OCI-LY7 (cell line): Measurements from ENCODE around the gene PRKCA. TPM values are rescaled to one million over a fixed set of nuclear protein-coding genes. Genes with fewer than 3 reads are reported as not detected.

Experiments
- BruUV-seq: library from RNA; stranded (reverse); fragments of 400-500 nt; replicated peaks from 2 replicates; lab custom pipeline; 2021; lab: Mats Ljungman, UMichigan
- CTCF ChIA-PET: fragments of 300-600 bp; sonication (Branson Sonifier 250); formaldehyde crosslinking; loops from one replicate; lab custom pipeline; 2022; ENCODE audit warnings: antibody characterized with exemption; ENCODE audit not compliant: unreplicated experiment; lab: Charles Lee
- POLR2A ChIA-PET: fragments of 300-600 bp; sonication (Branson Sonifier 250); formaldehyde crosslinking; loops from one replicate; lab custom pipeline; 2022; ENCODE audit warnings: antibody characterized with exemption; lab: Charles Lee
- DNase-seq: peaks from one replicate; pipeline ENCODE4 v3.0.0-alpha.2; 2015; ENCODE audit warnings: low spot score
- H2AFZ ChIP-seq: fragments of 200-600 bp; sonication (generic), shearing (Covaris generic); 2 replicates; pipeline ENCODE4 v1.6.1; 2014; ENCODE audit warnings: mild to moderate bottlenecking, antibody characterized with exemption, low read length, moderate library complexity
- H3K27ac ChIP-seq: fragments of 200-600 bp; sonication (generic); 2 replicates; pipeline ENCODE4 v1.5.1; 2014; ENCODE audit warnings: mixed run types, low read depth, mild to moderate bottlenecking, moderate library complexity, low read length, inconsistent platforms; ENCODE audit not compliant: poor library complexity, severe bottlenecking
- H3K36me3 ChIP-seq: fragments of 200-600 bp; sonication (generic); 2 replicates; pipeline ENCODE4 v1.6.1; 2014; ENCODE audit warnings: mild to moderate bottlenecking, antibody characterized with exemption, low read length, moderate library complexity, mixed read lengths; ENCODE audit not compliant: insufficient read depth
- H3K4me1 ChIP-seq: fragments of 200-600 bp; sonication (generic); 2 replicates; pipeline ENCODE4 v1.5.1; 2014; ENCODE audit warnings: mild to moderate bottlenecking, low read length; ENCODE audit not compliant: insufficient read depth, poor library complexity, severe bottlenecking
- H3K4me2 ChIP-seq: fragments of 200-600 bp; sonication (generic); 2 replicates; pipeline ENCODE4 v1.6.1; 2014; ENCODE audit warnings: mild to moderate bottlenecking, low read length
- H3K4me3 ChIP-seq: fragments of 200-600 bp; sonication (generic); 2 replicates; pipeline ENCODE4 v1.5.1; 2014; ENCODE audit warnings: mild to moderate bottlenecking, low read depth, low read length; ENCODE audit not compliant: poor library complexity, severe bottlenecking
- H3K79me2 ChIP-seq: fragments of 200-600 bp; sonication (generic); 2 replicates; pipeline ENCODE4 v1.6.1; 2016; ENCODE audit warnings: low read depth, mild to moderate bottlenecking, low read length, moderate library complexity, mixed read lengths; ENCODE audit not compliant: insufficient read depth
- H3K9me2 ChIP-seq: fragments of 200-600 bp; sonication (generic); 2 replicates; pipeline ENCODE4 v1.6.1; 2016; ENCODE audit warnings: mild to moderate bottlenecking, low read length, mixed read lengths; ENCODE audit not compliant: insufficient read depth
- H3K9me3 ChIP-seq: fragments of 200-600 bp; sonication (generic); 2 replicates; pipeline ENCODE4 v1.6.1; 2014; ENCODE audit warnings: mild to moderate bottlenecking, mixed run types, low read length, mixed read lengths
- H4K20me1 ChIP-seq: fragments of 200-600 bp; sonication (generic); 2 replicates; pipeline ENCODE4 v1.6.1; 2014; ENCODE audit warnings: mild to moderate bottlenecking, antibody characterized with exemption, low read length, moderate library complexity, mixed read lengths; ENCODE audit not compliant: insufficient read depth
- CTCF ChIP-seq: fragments of 200-600 bp; sonication (generic); conservative IDR thresholded peaks from 2 replicates; pipeline ENCODE4 v1.5.1; 2014; ENCODE audit warnings: mild to moderate bottlenecking, antibody characterized with exemption, low read length, moderate library complexity, mixed read lengths
- EZH2phosphoT487 ChIP-seq: fragments of 200-600 bp; sonication (generic); IDR thresholded peaks from 2 replicates; pipeline ENCODE4 v1.6.1; 2018; ENCODE audit warnings: low read depth, borderline replicate concordance, mild to moderate bottlenecking, mixed run types, antibody characterized with exemption, low read length, moderate library complexity, mixed read lengths
- intact Hi-C: fragments of 100-400 bp; cut with micrococcal nuclease; formaldehyde crosslinking; loops from one replicate; pipeline ENCODE4 v1.10.0; 2022; ENCODE audit not compliant: unreplicated experiment
- total RNA-seq, 2 experiments: library from RNA; depleted of rRNA in 1 of 2; stranded (reverse); fragments of >200 nt in 1 of 2; shearing (Covaris generic) in 1 of 2; gene quantifications; 2 replicates each; pipeline ENCODE4 v1.2.3, GENCODE V29; 2014 to 2022

Gene PRKCA
- total RNA-seq, 2 experiments from 2014 or later: 6.6 to 32.1 TPM

GRCh38 chr17:66814026-66814425 lies 511.6 kb downstream of the PRKCA start:
- no peaks in the 10 kb centered on the region for H3K36me3 ChIP-seq
- H3K9me3 ChIP-seq: no peaks in the 10 kb centered on the region
- H3K4me2 ChIP-seq: no peak overlapping the region
- H2AFZ ChIP-seq: no peak overlapping the region
- H3K4me1 ChIP-seq: peaks cover 46% of the 10 kb centered on the region
- no peak for DNase-seq
- ChIA-PET POLR2A (interaction anchor here (0.6 to 0.7 kb wide), 2 partner anchors 45 to 70 kb away, joined by 3 read pairs; no protein-coding TSS in a partner anchor), CTCF (no interaction called here)
- TF ChIP-seq EZH2phosphoT487: no peak
- intact Hi-C loops: no loop called here
- BruUV-seq: no TSS peak
- no peaks in the 10 kb centered on the region for H3K9me2 ChIP-seq
- no peaks in the 10 kb centered on the region for H4K20me1 ChIP-seq
- no peak overlapping the region for H3K27ac ChIP-seq
- H3K4me3 ChIP-seq: no peak overlapping the region
- no peaks in the 10 kb centered on the region for H3K79me2 ChIP-seq

- DNase-seq: no peak
- H3K9me3 ChIP-seq: no peaks in the 10 kb centered on the region
- no peak overlapping the region for H3K27ac ChIP-seq
- intact Hi-C loops: no loop called here
- no peaks in the 10 kb centered on the region for H3K79me2 ChIP-seq
- no peaks in the 10 kb centered on the region for H3K9me2 ChIP-seq
- peaks cover 40% of the 10 kb centered on the region for H3K4me1 ChIP-seq
- no peaks in the 10 kb centered on the region for H3K36me3 ChIP-seq
- H2AFZ ChIP-seq: no peak overlapping the region
- ChIA-PET CTCF (no interaction called here), POLR2A (interaction anchor here (0.5 kb wide), 1 partner anchor 834 kb away, joined by 3 read pairs; no protein-coding TSS in a partner anchor)
- H4K20me1 ChIP-seq: no peaks in the 10 kb centered on the region
- TF ChIP-seq EZH2phosphoT487: no peak
- TF ChIP-seq CTCF: no peak
- no TSS peak for BruUV-seq
- H3K4me3 ChIP-seq: no peak overlapping the region
- no peak overlapping the region for H3K4me2 ChIP-seq
Observed at GRCh38 chr17:66814570-66814969, 512.2 kb downstream of the PRKCA start.

GRCh38 chr17:66817750-66818149 lies 515.3 kb downstream of the PRKCA start:
- no TSS peak for BruUV-seq
- Histone ChIP-seq H3K9me2 (no peaks in the 10 kb centered on the region), H2AFZ (no peak overlapping the region), H4K20me1 (no peaks in the 10 kb centered on the region), H3K36me3 (no peaks in the 10 kb centered on the region), H3K4me3 (no peak overlapping the region), H3K4me2 (no peak overlapping the region), H3K79me2 (no peaks in the 10 kb centered on the region), H3K4me1 (peaks cover 16% of the 10 kb centered on the region), H3K27ac (no peak overlapping the region), H3K9me3 (no peaks in the 10 kb centered on the region)
- no peak for TF ChIP-seq EZH2phosphoT487
- ChIA-PET POLR2A (no interaction called here), CTCF (no interaction called here)
- no peak for DNase-seq
- intact Hi-C loops: no loop called here

- Histone ChIP-seq H3K9me3 (no peaks in the 10 kb centered on the region), H3K9me2 (no peaks in the 10 kb centered on the region), H3K36me3 (no peaks in the 10 kb centered on the region), H3K4me3 (no peak overlapping the region), H3K79me2 (no peaks in the 10 kb centered on the region), H4K20me1 (no peaks in the 10 kb centered on the region), H3K4me2 (no peak overlapping the region), H3K4me1 (peaks cover 4% of the 10 kb centered on the region), H2AFZ (no peak overlapping the region), H3K27ac (no peak overlapping the region)
- ChIA-PET POLR2A (interaction anchor here (0.7 kb wide), 1 partner anchor 216 kb away, joined by 3 read pairs; no protein-coding TSS in a partner anchor), CTCF (no interaction called here)
- no TSS peak for BruUV-seq
- intact Hi-C loops: no loop called here
- no peak for DNase-seq
- TF ChIP-seq EZH2phosphoT487 (no peak), CTCF (no peak)
Observed at GRCh38 chr17:66819466-66819865, 517.1 kb downstream of the PRKCA start.
